ENCODE data around the gene ABHD16A.
"Not testable (repeated sequence)": the region's sequence is repeated elsewhere in the genome, so short reads cannot be mapped to it uniquely, and the experiment has no call there.

The ABHD16A gene

DNA sequence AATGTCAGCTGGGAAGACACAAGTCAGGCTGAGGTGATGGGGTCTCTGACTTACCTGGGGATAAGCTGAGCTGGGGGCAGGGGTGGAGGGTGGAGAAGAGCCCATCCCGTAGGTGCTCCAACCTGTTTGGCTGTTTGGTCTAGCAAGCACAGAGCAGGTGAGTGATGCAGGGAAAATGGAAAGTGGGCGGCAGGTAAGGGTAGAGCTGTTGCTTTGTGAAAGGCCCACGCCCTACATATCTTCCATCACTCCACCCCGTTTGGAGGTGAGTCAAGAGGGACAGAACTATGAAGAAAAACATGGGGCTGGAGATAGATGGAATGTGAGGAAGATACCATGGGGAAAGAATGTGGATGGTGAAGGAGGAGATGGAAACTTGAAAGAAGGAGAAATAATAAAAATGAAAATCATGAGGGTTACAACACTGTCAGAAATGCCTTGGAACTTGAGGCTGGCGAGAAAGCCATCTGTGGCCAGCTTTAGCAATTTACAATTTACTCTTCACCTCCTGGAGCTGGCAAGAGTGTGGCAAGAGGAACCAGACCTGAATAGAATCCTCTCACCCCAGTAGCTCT lies 17.2 kb upstream of the ABHD16A start:
- H3K4me1 ChIP-seq (ENCODE audit: control insufficient read depth, low read depth, low read length), result peaks cover 18% of the 10 kb centered on the region
- no peak overlapping the region for H3K9ac ChIP-seq (ENCODE audit: low read length)
- H3K9me3 ChIP-seq (ENCODE audit: control insufficient read depth, low read depth, low read length), result no peaks in the 10 kb centered on the region
- H3K36me3 ChIP-seq (ENCODE audit: control insufficient read depth, low read depth, low read length), result no peaks in the 10 kb centered on the region
- no peak overlapping the region for H3K4me3 ChIP-seq (ENCODE audit: low read length)
- H3K27ac ChIP-seq (ENCODE audit: low read length), result no peak overlapping the region
- no peaks in the 10 kb centered on the region for H3K27me3 ChIP-seq (ENCODE audit: control insufficient read depth, insufficient read depth, low read length)

DNA sequence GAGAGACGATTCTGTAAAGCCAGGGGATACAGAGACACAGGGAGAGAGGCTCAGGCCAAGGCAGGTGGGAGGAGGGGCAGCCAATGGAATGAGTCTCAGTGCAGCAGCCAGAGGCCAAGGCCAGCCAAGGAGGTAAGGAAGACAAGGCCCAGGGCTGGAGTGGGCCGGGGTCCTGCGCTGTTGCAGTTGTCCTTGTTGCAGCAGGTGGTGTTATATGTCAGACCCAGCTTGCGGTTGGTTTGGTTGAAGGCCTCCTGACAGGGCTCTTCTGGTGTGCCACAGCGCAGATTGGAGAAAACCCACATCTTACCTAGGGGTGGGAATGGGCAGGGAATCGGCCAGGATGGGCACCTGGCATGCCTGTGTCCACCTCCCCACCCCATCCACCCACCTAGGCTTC lies 15.9 kb upstream of the ABHD16A start:
- Histone ChIP-seq H3K27ac (ENCODE audit: low read length) (no peak overlapping the region), H3K9ac (ENCODE audit: low read length) (no peak overlapping the region), H3K4me1 (ENCODE audit: control insufficient read depth, low read depth, low read length) (peaks cover 30% of the 10 kb centered on the region), H3K9me3 (ENCODE audit: control insufficient read depth, low read depth, low read length) (no peaks in the 10 kb centered on the region), H3K36me3 (ENCODE audit: control insufficient read depth, low read depth, low read length) (no peaks in the 10 kb centered on the region), H3K27me3 (ENCODE audit: control insufficient read depth, insufficient read depth, low read length) (no peaks in the 10 kb centered on the region), H3K4me3 (ENCODE audit: low read length) (no peak overlapping the region)

DNA sequence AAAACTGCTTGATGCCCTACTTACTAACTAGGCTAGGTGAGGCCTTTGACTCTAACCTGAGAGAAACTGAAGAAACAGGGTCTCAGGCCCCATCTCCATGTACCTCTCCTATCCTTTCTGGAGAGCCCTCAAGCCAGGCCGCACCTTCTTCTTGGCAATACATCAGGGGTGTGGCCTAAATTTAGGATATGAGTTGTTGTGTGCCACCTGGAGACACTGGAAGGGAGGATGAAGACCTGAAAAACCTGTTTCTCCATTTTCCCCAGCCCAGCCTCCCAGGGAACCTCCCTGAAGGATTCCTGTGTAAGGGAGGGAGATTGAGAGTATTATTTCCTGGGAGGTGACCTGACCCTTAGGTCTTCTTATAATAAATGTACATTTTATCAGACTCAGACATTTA lies 15.1 kb upstream of the ABHD16A start:
- no peaks in the 10 kb centered on the region for H3K36me3 ChIP-seq (ENCODE audit: control insufficient read depth, low read depth, low read length)
- peak overlapping the region; percentile 25 for H3K4me3 ChIP-seq (ENCODE audit: low read length)
- H3K4me1 ChIP-seq (ENCODE audit: control insufficient read depth, low read depth, low read length), result peaks cover 38% of the 10 kb centered on the region
- H3K9ac ChIP-seq (ENCODE audit: low read length), result no peak overlapping the region
- H3K27ac ChIP-seq (ENCODE audit: low read length), result no peak overlapping the region
- H3K9me3 ChIP-seq (ENCODE audit: control insufficient read depth, low read depth, low read length), result no peaks in the 10 kb centered on the region
- no peaks in the 10 kb centered on the region for H3K27me3 ChIP-seq (ENCODE audit: control insufficient read depth, insufficient read depth, low read length)

DNA sequence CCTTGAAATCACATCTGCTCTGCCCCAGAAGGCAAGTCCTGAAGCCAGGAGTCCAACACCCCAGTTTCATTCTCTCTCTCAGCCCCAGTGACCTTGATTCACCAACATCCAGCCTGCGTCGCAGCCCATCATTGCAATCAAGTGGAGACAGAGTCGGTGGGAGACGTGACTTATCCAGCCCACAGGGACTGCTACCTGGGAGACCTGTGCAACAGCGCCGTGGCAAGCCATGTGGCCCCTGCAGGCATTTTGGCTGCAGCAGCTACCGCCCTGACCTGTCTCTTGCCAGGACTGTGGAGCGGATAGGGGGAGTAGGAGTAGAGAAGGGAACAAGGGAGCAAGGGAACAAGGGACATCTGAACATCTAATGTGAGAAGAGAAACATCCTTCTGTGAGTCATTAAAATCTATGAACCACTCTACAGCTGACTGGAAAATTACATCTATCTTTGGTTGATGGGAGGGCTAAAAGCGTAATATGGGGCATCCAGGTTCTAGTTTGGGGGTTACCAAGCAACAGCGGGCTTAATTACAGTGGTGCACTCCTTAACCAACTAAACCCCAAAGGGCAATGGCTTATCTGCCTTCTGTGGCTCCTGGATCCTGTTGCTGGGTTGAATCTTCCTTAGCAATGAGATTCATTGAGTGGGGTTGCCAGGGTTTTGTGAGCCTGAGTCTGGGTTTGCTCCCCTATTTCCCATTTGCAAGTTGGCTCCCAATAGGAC lies 14.5 kb upstream of the ABHD16A start:
- Histone ChIP-seq H3K9ac (ENCODE audit: low read length) (no peak overlapping the region), H3K9me3 (ENCODE audit: control insufficient read depth, low read depth, low read length) (no peaks in the 10 kb centered on the region), H3K27me3 (ENCODE audit: control insufficient read depth, insufficient read depth, low read length) (no peaks in the 10 kb centered on the region), H3K27ac (ENCODE audit: low read length) (no peak overlapping the region), H3K36me3 (ENCODE audit: control insufficient read depth, low read depth, low read length) (no peaks in the 10 kb centered on the region), H3K4me3 (ENCODE audit: low read length) (no peak overlapping the region), H3K4me1 (ENCODE audit: control insufficient read depth, low read depth, low read length) (peaks cover 38% of the 10 kb centered on the region)

DNA sequence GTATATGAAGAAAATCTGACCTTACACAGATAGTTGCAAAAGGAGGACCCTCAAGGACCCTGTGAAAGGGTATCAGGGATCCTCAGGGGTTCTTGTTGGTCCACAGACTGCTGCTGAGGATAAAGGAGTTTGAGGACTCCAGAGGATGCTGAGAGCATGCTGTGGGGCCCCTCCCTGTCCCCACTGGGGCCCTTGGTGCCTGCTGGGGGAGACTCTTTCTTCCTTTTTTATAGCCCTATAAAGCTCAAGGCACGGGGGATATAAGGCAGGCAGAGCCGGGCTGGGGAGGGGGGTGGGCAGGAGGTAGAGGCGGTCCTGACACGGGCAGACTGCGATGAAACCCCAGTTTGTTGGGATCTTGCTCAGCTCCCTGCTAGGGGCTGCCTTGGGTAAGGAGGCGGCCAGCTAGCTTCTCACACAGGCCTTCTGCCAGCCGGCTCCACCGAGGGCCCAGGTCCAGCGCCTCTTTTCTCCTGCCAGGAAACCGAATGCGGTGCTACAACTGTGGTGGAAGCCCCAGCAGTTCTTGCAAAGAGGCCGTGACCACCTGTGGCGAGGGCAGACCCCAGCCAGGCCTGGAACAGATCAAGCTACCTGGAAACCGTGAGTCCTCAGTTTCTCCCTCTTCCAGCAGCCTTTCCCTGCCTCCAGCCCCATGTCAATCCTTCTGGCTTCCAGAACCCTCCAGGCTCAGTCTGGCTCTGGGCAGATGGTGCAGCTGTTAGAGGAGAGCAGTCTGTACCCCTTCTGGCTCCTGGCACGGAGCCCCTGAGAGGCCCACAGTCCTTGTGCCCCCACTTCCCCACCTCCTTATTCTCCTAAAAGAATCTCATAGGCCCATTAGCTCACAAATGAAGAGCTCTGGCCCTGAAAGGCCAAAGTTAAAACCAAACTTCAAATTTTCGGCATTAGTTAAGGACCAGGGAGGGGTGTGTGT lies 12.2 kb upstream of the ABHD16A start, which contains the start of gene LY6G6D:
Gene LY6G6D, plus strand, starts transcription at position 327 of the 937 bp plus-strand sequence. Its CDS starts 8 bp downstream, at position 335.
- Histone ChIP-seq H3K36me3 (ENCODE audit: control insufficient read depth, low read depth, low read length) (no peaks in the 10 kb centered on the region), H3K9ac (ENCODE audit: low read length) (peak within 1 kb of the TSS; percentile 9), H3K9me3 (ENCODE audit: control insufficient read depth, low read depth, low read length) (no peaks in the 10 kb centered on the region), H3K27ac (ENCODE audit: low read length) (no peak within 1 kb of the TSS), H3K4me1 (ENCODE audit: control insufficient read depth, low read depth, low read length) (peaks cover 38% of the 10 kb centered on the region), H3K4me3 (ENCODE audit: low read length) (peak within 1 kb of the TSS; percentile 21), H3K27me3 (ENCODE audit: control insufficient read depth, insufficient read depth, low read length) (no peaks in the 10 kb centered on the region)

DNA sequence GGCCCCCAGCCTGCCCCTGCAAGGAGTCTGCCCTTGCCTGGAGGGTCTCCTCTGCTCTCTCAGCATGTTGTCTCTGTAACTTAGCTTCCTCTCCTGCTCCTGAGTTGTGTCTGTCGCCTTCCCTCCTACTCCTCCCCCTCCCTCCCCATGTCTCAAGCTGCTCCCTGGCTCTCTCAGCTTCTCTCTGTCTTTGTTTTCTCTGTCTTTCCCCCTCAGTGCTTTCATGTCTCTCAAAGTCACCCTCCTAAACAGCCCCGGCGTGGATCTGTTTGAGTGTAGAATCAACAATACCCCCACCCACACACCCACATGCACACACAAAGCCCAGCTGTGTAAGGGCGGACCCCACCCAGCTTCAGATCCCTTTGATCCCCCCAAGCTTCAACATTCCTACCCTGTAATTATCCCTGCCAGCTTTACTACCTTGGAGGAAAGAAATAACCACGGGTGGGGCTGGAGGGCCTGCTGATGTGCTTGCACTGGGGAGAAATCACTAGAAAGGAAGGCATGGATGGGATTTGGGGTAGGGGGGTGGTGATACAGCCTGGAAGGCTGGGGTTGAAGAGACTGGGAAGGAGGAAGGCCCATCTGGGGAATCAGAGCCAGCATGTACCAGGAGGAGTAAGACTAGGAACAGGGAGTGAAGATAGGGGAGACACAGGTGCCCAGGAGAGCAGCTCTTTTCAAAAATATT lies 11.0 kb upstream of the ABHD16A start:
- Histone ChIP-seq H3K27ac (ENCODE audit: low read length) (no peak overlapping the region), H3K4me3 (ENCODE audit: low read length) (peak overlapping the region; percentile 21), H3K9ac (ENCODE audit: low read length) (peak overlapping the region; percentile 9), H3K4me1 (ENCODE audit: control insufficient read depth, low read depth, low read length) (peaks cover 38% of the 10 kb centered on the region), H3K27me3 (ENCODE audit: control insufficient read depth, insufficient read depth, low read length) (no peaks in the 10 kb centered on the region), H3K36me3 (ENCODE audit: control insufficient read depth, low read depth, low read length) (no peaks in the 10 kb centered on the region), H3K9me3 (ENCODE audit: control insufficient read depth, low read depth, low read length) (no peaks in the 10 kb centered on the region)

DNA sequence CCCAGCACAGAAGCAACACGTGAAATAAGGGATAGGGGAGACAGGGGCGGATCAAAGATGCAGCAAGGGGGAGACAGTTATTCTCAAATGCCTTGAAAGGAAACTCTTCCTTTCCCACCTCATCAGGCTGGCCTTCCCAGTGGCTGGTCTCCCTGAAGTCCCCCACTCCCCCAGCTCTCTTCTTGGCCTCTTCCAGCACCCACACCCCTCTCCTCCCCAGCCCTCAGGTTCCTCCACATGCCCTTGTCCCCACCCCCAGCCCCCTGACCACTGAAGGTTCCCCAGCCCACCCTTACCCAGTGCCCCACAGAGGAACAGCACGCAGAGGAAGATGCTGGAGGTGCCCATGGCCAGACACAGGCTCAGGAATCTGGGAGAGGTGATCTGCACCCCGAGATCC lies 10.3 kb upstream of the ABHD16A start:
- Histone ChIP-seq H3K9ac (ENCODE audit: low read length) (no peak overlapping the region), H3K36me3 (ENCODE audit: control insufficient read depth, low read depth, low read length) (no peaks in the 10 kb centered on the region), H3K4me3 (ENCODE audit: low read length) (no peak overlapping the region), H3K9me3 (ENCODE audit: control insufficient read depth, low read depth, low read length) (no peaks in the 10 kb centered on the region), H3K4me1 (ENCODE audit: control insufficient read depth, low read depth, low read length) (peaks cover 33% of the 10 kb centered on the region), H3K27ac (ENCODE audit: low read length) (no peak overlapping the region), H3K27me3 (ENCODE audit: control insufficient read depth, insufficient read depth, low read length) (no peaks in the 10 kb centered on the region)

DNA sequence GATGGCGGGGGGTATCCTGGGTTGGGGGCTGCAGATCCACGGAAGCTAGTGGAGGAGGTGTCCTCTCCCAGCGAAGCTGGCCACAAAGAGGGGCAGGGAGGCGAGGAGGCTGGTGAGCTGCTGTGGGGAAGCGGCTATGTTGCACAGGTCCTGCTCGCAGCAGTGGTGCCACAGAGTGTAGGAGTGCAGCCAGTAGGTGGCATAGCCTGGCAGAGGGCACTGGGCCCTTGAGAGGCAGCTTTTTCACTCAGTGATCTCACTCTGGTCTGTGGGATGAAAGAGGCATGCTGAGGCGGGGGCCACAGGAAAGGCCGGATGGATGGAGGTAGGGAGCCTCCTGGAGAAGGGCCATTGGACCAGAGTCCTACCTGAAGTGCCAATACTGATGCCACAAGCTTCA lies 9.2 kb upstream of the ABHD16A start:
- Histone ChIP-seq H3K9ac (ENCODE audit: low read length) (no peak overlapping the region), H3K36me3 (ENCODE audit: control insufficient read depth, low read depth, low read length) (no peaks in the 10 kb centered on the region), H3K9me3 (ENCODE audit: control insufficient read depth, low read depth, low read length) (no peaks in the 10 kb centered on the region), H3K4me3 (ENCODE audit: low read length) (no peak overlapping the region), H3K27ac (ENCODE audit: low read length) (no peak overlapping the region), H3K27me3 (ENCODE audit: control insufficient read depth, insufficient read depth, low read length) (no peaks in the 10 kb centered on the region), H3K4me1 (ENCODE audit: control insufficient read depth, low read depth, low read length) (peaks cover 21% of the 10 kb centered on the region)

DNA sequence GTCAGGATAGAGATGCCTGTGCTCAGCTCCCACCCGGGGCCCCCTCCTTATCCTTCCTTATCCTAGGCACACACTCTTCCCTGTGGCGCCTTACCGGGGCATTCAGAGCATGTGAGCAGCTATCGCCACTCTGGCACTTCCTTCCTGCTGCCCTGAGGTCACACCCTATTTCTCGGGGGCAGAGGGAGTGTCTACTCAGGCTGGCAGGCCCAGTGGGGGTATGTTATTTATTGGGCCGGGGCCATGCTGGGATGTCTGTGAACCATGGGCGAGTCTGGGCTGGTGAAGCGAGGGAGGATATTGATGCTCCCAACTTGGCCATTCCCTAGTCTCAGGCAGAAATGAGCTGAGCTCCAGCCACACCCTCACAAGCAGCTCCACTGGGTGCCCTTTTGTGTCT lies 8.1 kb upstream of the ABHD16A start:
- peaks cover 20% of the 10 kb centered on the region for H3K4me1 ChIP-seq (ENCODE audit: control insufficient read depth, low read depth, low read length)
- no peak overlapping the region for H3K9ac ChIP-seq (ENCODE audit: low read length)
- no peaks in the 10 kb centered on the region for H3K9me3 ChIP-seq (ENCODE audit: control insufficient read depth, low read depth, low read length)

DNA sequence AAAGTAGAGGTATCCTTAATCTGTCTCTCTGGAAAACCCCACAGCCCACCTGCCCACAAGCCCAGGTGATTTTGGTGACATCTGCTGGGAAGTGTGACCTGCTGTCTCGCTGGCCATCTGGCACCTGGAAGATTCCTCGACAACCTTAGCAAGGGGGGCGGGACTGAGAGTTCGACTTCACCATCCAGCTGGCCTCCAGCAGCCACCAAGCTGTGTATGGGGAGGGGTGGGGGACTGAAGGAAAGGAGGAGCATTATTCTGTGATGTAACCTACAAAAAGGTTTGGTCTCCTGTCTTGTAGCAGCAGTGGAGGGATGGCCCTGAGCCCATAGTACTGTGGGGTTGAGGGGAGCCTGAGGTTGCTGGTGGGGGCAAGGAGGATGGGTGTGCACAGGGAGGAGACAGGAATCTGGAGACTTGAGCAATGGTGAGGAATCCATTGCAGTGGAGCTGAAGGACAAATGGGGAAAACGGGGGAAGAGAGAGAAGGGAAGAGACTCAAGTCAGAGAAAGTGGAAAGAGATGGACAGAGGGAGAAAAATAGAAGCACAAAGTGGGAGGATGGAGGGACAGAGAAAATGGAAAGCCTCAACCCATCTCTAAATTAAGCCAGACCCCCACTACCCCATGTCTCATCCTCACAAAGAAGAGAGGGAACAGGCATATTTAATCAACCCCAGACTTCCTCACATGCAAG lies 7.5 kb upstream of the ABHD16A start:
- no peak overlapping the region for H3K27ac ChIP-seq (ENCODE audit: low read length)
- no peak overlapping the region for H3K4me3 ChIP-seq (ENCODE audit: low read length)
- peaks cover 20% of the 10 kb centered on the region for H3K4me1 ChIP-seq (ENCODE audit: control insufficient read depth, low read depth, low read length)
- H3K36me3 ChIP-seq (ENCODE audit: control insufficient read depth, low read depth, low read length), result no peaks in the 10 kb centered on the region
- H3K9ac ChIP-seq (ENCODE audit: low read length), result no peak overlapping the region
- H3K27me3 ChIP-seq (ENCODE audit: control insufficient read depth, insufficient read depth, low read length), result no peaks in the 10 kb centered on the region
- no peaks in the 10 kb centered on the region for H3K9me3 ChIP-seq (ENCODE audit: control insufficient read depth, low read depth, low read length)

More for the DNA sequence above, 8.1 kb upstream of the ABHD16A start:
- Histone ChIP-seq H3K36me3 (ENCODE audit: control insufficient read depth, low read depth, low read length) (no peaks in the 10 kb centered on the region), H3K27ac (ENCODE audit: low read length) (no peak overlapping the region), H3K27me3 (ENCODE audit: control insufficient read depth, insufficient read depth, low read length) (no peaks in the 10 kb centered on the region), H3K4me3 (ENCODE audit: low read length) (no peak overlapping the region)

DNA sequence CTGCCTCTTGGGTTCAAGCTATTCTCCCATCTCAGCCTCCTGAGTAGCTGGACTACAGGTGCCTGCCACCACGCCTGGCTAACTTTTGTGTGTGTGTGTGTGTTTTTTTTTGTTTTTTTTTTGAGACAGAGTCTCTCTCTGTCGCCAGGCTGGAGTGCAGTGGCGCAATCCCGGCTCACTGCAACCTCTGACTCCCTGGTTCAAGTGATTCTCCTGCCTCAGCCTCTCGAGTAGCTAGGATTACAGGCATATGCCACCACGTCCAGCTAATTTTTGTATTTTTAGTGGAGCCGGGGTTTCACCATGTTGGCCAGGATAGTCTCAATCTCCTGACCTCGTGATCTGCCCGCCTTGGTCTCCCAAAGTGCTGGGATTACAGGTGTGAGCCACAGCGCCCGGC lies 6.0 kb upstream of the ABHD16A start:
- not testable (repeated sequence) for H3K36me3 ChIP-seq (ENCODE audit: control insufficient read depth, low read depth, low read length); H3K9me3 ChIP-seq (ENCODE audit: control insufficient read depth, low read depth, low read length); H3K9ac ChIP-seq (ENCODE audit: low read length); H3K27me3 ChIP-seq (ENCODE audit: control insufficient read depth, insufficient read depth, low read length); H3K4me1 ChIP-seq (ENCODE audit: control insufficient read depth, low read depth, low read length); H3K4me3 ChIP-seq (ENCODE audit: low read length); H3K27ac ChIP-seq (ENCODE audit: low read length)
